ENCODE results near the gene ORMDL3. TPM values are rescaled to one million over a fixed set of nuclear protein-coding genes. Genes with fewer than 3 reads are reported as not detected.

Gene ORMDL3
- total RNA-seq, 1 donor from 2014 or later: 38.5 TPM

GRCh38 chr17:39925282-39926134 lies 1.9 kb downstream of the ORMDL3 start:
- Mint-ChIP-seq H3K9me3 (no peaks in the 10 kb centered on the region), H3K27me3 (no peaks in the 10 kb centered on the region), H3K4me3 (peak overlapping the region; percentile 97), H3K4me1 (peaks cover 56% of the 10 kb centered on the region), H3K27ac (no peak overlapping the region), H3K36me3 (ENCODE audit: low read depth) (peaks cover 35% of the 10 kb centered on the region)
- ChIA-PET POLR2A (interaction anchor here (1.9 kb wide), 1 partner anchor 170 kb away, joined by 7 read pairs; no protein-coding TSS in a partner anchor), CTCF (interaction anchor here (1.0 kb wide), 1 partner anchor 53 kb away, joined by 3 read pairs; no protein-coding TSS in a partner anchor)
- TF ChIP-seq CTCF (IDR thresholded peaks at IDR 0.05): no peak
- intact Hi-C loops (cut with micrococcal nuclease): loop anchor here (5.0 to 10.0 kb wide), 2 partner anchors 53 to 359 kb away; partner anchors contain the start of gene CDC6
- DNase-seq (no peak), ATAC-seq (ENCODE audit: low read depth) (no peak)

- H3K4me1 Mint-ChIP-seq: peaks cover 62% of the 10 kb centered on the region
- no peaks in the 10 kb centered on the region for H3K9me3 Mint-ChIP-seq
- H3K4me3 Mint-ChIP-seq: no peak overlapping the region
- no peak for TF ChIP-seq CTCF (IDR thresholded peaks at IDR 0.05)
- no peaks in the 10 kb centered on the region for H3K27me3 Mint-ChIP-seq
- intact Hi-C loops (cut with micrococcal nuclease): loop anchor here (5.0 to 10.0 kb wide), 2 partner anchors 52 to 360 kb away; partner anchors contain the start of gene CDC6
- ChIA-PET CTCF (no interaction called here), POLR2A (no interaction called here)
- no peak for DNase-seq
- no peak for ATAC-seq (ENCODE audit: low read depth)
- H3K27ac Mint-ChIP-seq: no peak overlapping the region
- H3K36me3 Mint-ChIP-seq (ENCODE audit: low read depth): peaks cover 39% of the 10 kb centered on the region
These were observed 2.7 kb downstream of the ORMDL3 start for GRCh38 chr17:39924691-39925055.

GRCh38 chr17:39923836-39924690 lies 3.3 kb downstream of the ORMDL3 start:
- ChIA-PET CTCF (interaction anchor here (0.7 kb wide), 1 partner anchor 41 kb away, joined by 3 read pairs; no protein-coding TSS in a partner anchor), POLR2A (no interaction called here)
- H3K4me3 Mint-ChIP-seq: no peak overlapping the region
- no peak overlapping the region for H3K27ac Mint-ChIP-seq
- no peaks in the 10 kb centered on the region for H3K27me3 Mint-ChIP-seq
- DNase-seq: no peak
- H3K36me3 Mint-ChIP-seq (ENCODE audit: low read depth): peaks cover 39% of the 10 kb centered on the region
- no peak for ATAC-seq (ENCODE audit: low read depth)
- H3K9me3 Mint-ChIP-seq: no peaks in the 10 kb centered on the region
- peaks cover 59% of the 10 kb centered on the region for H3K4me1 Mint-ChIP-seq
- TF ChIP-seq CTCF (IDR thresholded peaks at IDR 0.05): no peak
- intact Hi-C loops (cut with micrococcal nuclease): loop anchor here (10.0 kb wide), 1 partner anchor 361 kb away; the partner anchor contains the start of gene CDC6

- no peaks in the 10 kb centered on the region for H3K9me3 Mint-ChIP-seq
- no peak for TF ChIP-seq CTCF (IDR thresholded peaks at IDR 0.05)
- no peaks in the 10 kb centered on the region for H3K27me3 Mint-ChIP-seq
- intact Hi-C loops (cut with micrococcal nuclease): loop anchor here (10.0 kb wide), 1 partner anchor 362 kb away; the partner anchor contains the start of gene CDC6
- H3K4me3 Mint-ChIP-seq: no peak overlapping the region
- peaks cover 39% of the 10 kb centered on the region for H3K36me3 Mint-ChIP-seq (ENCODE audit: low read depth)
- ATAC-seq (ENCODE audit: low read depth) (no peak), DNase-seq (no peak)
- ChIA-PET POLR2A (interaction anchor here (0.6 kb wide), 1 partner anchor 8 kb away, joined by 9 read pairs; no protein-coding TSS in a partner anchor), CTCF (interaction anchor here (0.7 kb wide), 1 partner anchor 42 kb away, joined by 3 read pairs; no protein-coding TSS in a partner anchor)
- peaks cover 58% of the 10 kb centered on the region for H3K4me1 Mint-ChIP-seq
- H3K27ac Mint-ChIP-seq: no peak overlapping the region
These were observed 4.2 kb downstream of the ORMDL3 start for GRCh38 chr17:39923230-39923629.
